Subcutaneous adipose tissue (tissue), 4 donors: ENCODE measurements around the gene CEP152. TPM values are rescaled to one million over a fixed set of nuclear protein-coding genes. Genes with fewer than 3 reads are reported as not detected.

Experiments used
- total RNA-seq, 4 donors: library from RNA; depleted of rRNA; stranded (reverse); fragments of >200 nt; gene quantifications; one replicate each; pipeline ENCODE4 v1.1.0, GENCODE V29; 2016
- TF ChIP-seq, protein P1 (sequence below): fragments of 450-650 bp; IDR thresholded peaks from one replicate; pipeline ENCODE4 v1.5.1; 2016; ENCODE audit warnings: low read depth, mild to moderate bottlenecking, control low read depth, antibody characterized with exemption, moderate library complexity

The CEP152 gene
- total RNA-seq, 4 donors from 2014 or later, result 3.4 to 7.1 (median 5.7) TPM

GRCh38 chr15:48781481-48782081 lies 29.3 kb downstream of the CEP152 start:
- TF ChIP-seq, protein P1, sequence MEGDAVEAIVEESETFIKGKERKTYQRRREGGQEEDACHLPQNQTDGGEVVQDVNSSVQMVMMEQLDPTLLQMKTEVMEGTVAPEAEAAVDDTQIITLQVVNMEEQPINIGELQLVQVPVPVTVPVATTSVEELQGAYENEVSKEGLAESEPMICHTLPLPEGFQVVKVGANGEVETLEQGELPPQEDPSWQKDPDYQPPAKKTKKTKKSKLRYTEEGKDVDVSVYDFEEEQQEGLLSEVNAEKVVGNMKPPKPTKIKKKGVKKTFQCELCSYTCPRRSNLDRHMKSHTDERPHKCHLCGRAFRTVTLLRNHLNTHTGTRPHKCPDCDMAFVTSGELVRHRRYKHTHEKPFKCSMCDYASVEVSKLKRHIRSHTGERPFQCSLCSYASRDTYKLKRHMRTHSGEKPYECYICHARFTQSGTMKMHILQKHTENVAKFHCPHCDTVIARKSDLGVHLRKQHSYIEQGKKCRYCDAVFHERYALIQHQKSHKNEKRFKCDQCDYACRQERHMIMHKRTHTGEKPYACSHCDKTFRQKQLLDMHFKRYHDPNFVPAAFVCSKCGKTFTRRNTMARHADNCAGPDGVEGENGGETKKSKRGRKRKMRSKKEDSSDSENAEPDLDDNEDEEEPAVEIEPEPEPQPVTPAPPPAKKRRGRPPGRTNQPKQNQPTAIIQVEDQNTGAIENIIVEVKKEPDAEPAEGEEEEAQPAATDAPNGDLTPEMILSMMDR, result no peak

GRCh38 chr15:48781017-48781416 lies 29.9 kb downstream of the CEP152 start:
- TF ChIP-seq, protein P1, result no peak

GRCh38 chr15:48778331-48778730 lies 32.5 kb downstream of the CEP152 start:
- TF ChIP-seq, protein P1, result no peak

DNA sequence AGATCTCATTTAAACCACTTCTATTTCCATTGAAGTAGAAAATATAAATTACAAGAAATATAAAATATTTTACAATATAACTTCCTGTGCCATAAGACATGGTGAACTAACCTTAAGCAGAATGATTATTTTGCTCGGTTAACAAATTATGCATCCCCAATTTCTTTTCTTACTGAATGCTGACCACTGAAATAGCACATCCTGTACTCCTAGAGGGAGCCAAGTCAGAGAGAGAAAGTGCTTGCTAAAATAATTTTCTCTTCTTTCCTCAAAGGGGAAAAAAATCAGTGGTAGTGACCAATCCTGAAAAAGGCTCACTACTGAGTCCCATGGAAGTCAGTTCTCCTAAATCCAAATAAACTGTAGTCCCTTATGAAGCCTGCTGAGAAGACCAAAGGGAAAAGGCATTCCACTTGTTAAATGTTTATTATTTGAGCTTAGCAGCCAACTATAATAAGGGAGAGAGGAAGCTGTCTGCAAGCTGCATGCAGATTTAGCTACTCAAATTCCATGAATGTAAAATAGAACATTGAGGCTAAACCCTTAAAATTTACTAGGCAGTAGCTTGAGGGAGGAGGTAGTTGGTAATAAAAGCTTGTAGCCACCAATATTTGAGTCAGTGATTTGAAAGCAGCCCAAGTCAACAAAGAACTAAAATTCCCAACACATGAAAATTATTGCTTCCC lies 33.1 kb downstream of the CEP152 start:
- TF ChIP-seq, protein P1, result no peak

- TF ChIP-seq, protein P1, result no peak
Observed at GRCh38 chr15:48775546-48775945, 35.3 kb downstream of the CEP152 start.

GRCh38 chr15:48774484-48774883 lies 36.4 kb downstream of the CEP152 start:
- TF ChIP-seq, protein P1, result no peak

- TF ChIP-seq, protein P1, result no peak
Observed at GRCh38 chr15:48766196-48766595, 44.7 kb downstream of the CEP152 start.
